MG63 (cell line): ENCODE data around the gene ARHGEF18. TPM values are rescaled to one million over a fixed set of nuclear protein-coding genes. Genes with fewer than 3 reads are reported as not detected.
"Not testable (repeated sequence)": the region's sequence is repeated elsewhere in the genome, so short reads cannot be mapped to it uniquely, and the experiment has no call there.

ENCODE experiments used
- DNase-seq: peaks from one replicate; pipeline ENCODE4 v3.0.0-alpha.2; 2020
- H3K27me3 ChIP-seq: fragments of 250-450 bp; sonication (Bioruptor Pico); 2 replicates; pipeline ENCODE4 v1.5.1; 2020; ENCODE audit warnings: mild to moderate bottlenecking, moderate library complexity
- H3K36me3 ChIP-seq: fragments of 250-450 bp; sonication (Bioruptor Pico); 2 replicates; pipeline ENCODE4 v1.5.1; 2020; ENCODE audit warnings: mild to moderate bottlenecking, moderate library complexity
- H3K4me3 ChIP-seq: fragments of 250-450 bp; sonication (Bioruptor Pico); 2 replicates; pipeline ENCODE4 v1.5.1; 2020; ENCODE audit warnings: mild to moderate bottlenecking, moderate library complexity
- H3K9me3 ChIP-seq: fragments of 250-450 bp; sonication (Bioruptor Pico); 2 replicates; pipeline ENCODE4 v1.5.1; 2020; ENCODE audit warnings: mild to moderate bottlenecking, moderate library complexity
- total RNA-seq: library from RNA; depleted of rRNA; stranded (reverse); fragments of >200 nt; shearing (Covaris generic); gene quantifications from 2 replicates; pipeline ENCODE4 v1.2.3, GENCODE V29; 2014; ENCODE audit warnings: low replicate concordance

Gene ARHGEF18
- total RNA-seq, 1 experiment from 2014 or later: 39.0 TPM

DNA sequence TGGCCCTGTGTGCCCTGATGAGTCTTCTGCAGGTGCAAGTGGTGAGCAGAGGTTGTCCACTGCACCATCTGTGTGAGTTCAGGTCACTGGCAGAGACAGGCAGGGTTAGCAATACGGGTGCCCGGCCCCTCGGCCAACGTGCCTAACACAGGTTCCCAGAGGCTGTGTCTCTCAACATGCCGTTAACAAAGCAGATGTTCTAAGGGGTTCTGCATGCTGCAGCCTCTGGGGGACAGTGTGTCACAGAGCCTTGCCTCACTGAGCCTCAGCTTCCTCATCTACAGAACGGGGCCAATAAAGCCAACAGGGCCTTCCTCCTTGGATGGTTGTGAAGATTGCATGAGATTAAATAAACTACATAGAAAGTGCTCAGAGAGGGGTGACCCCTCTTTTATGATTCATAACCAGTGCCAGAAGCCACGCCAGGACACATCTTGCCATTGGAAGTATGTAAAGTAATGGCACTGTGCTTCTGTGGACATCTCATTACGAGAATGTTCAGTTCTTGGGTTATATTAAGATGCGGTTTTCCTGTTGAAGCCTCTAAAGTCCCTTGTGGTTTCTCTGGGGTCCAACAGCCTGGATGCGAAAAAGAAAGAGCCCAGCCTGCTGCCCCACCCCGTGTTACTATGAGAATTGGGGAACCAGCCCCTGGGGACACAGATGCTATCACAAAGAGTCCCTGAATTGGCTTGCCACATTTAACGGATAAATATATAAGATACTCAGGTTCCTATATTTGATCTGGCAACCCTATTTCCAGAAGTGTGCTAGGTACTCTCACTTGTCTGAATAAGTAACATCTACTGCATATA is 11.2 kb upstream of the ARHGEF18 start:
- DNase-seq: no peak
- Histone ChIP-seq H3K36me3 (no peaks in the 10 kb centered on the region), H3K4me3 (no peak overlapping the region), H3K27me3 (peaks cover 12% of the 10 kb centered on the region), H3K9me3 (no peaks in the 10 kb centered on the region)

DNA sequence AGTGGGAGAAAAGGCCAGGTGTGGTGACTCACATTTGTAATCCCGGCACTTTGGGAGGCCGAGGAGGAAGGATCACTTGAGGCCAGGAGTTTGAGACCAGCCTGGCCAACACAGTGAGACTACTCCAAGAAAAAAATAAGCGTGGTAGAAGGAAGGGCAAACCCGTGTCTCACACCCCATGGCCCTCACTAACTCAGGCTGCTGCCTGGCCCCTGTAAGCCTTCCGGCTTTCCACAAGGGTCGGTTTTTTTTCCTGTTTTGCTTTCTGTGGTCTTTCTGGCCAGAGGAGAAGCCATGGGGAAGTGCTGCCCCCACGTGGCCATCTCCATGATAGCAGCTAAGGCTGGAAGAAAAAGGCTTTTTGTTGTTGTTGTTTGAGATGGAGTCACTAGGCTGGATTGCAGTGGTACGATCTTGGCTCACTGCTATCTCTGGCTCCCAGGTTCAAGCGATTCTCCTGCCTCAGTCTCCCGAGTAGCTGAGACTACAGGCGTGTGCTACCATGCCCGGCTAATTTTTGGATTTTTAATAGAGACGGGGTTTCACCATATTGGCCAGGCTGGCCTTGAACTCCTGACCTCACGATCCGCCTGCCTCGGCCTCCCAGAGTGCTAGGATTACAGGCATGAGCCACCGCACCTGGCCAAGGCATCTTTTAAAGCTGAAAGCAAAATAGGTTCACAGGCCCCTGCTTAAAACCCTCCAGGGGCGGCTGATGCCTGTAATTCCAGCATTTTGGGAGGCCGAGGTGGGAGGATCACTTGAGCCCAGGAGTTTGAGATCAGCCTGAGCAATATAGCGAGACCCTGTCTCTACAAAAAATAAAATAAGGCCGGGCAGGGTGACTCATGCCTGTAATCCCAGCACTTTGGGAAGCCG is 7.5 kb upstream of the ARHGEF18 start:
- H3K4me3 ChIP-seq: no peak overlapping the region
- peaks cover 27% of the 10 kb centered on the region for H3K27me3 ChIP-seq
- no peaks in the 10 kb centered on the region for H3K9me3 ChIP-seq
- DNase-seq: peak; percentile 70
- no peaks in the 10 kb centered on the region for H3K36me3 ChIP-seq

DNA sequence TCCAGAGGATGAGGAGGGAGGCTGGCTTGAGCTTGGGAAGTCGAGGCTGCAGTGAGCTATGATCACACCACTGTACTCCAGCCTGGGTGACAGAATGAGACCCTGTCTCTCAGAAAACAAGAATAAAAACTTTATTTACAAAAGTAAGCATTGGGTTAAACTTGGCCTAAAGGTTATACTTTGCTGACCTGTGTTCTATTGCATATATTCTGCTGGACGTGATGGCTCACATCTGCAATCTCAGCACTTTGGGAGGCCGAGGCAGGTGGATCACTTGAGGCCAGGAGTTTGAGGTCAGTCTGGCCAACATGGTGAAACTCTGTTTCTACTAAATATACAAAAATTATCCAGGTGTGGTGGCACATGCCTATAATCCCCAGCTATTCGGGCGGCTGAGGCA is 6.6 kb upstream of the ARHGEF18 start:
- Histone ChIP-seq H3K27me3 (peaks cover 35% of the 10 kb centered on the region), H3K4me3 (no peak overlapping the region), H3K36me3 (no peaks in the 10 kb centered on the region), H3K9me3 (no peaks in the 10 kb centered on the region)
- no peak for DNase-seq

DNA sequence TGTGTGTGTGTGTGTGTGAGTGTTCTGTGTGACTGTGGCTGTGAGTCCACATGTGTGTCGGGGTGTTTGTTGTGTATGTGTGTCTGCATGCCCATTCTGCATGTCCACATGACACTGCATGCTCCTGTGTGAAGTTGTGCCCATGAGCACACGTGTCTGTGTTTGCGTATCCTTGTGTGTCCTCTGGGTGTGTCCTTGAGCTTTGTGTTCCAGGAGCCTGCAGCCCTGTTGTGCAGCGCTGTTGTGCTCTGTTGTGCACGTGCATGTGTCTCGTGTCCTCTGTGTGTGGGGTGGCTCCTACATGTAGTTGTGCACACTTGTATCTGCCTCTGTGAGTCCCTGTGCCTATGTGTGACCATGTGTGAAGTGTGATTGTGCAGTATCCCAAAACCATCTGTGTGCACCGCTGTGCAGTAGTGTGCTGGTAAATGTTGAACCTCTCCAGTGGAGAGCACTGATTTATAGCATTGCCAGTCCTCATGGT is 2.2 kb upstream of the ARHGEF18 start:
- Histone ChIP-seq H3K36me3 (no peaks in the 10 kb centered on the region), H3K27me3 (peaks cover 23% of the 10 kb centered on the region), H3K9me3 (no peaks in the 10 kb centered on the region), H3K4me3 (no peak overlapping the region)
- DNase-seq: no peak

DNA sequence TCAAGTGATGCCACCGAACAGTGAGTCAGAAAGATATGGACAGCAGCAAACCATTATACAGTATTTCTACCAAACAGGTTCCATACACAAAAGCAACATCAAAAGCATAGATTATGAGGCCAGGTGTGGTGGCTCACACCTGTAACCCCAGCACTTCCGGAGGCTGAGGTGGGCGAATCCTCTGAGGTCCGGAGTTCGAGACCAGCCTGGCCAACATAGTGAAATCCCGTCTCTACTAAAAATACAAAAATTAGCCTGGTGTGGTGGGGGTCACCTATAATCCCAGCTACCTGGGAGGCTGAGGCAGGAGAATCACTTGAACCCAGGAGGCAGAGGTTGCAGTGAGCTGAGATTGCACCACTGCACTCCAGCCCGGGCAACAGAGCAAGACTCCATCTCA is 1.7 kb upstream of the ARHGEF18 start:
- DNase-seq, H3K36me3 ChIP-seq, H3K4me3 ChIP-seq, H3K9me3 ChIP-seq: not testable (repeated sequence)
- H3K27me3 ChIP-seq: peaks cover 23% of the 10 kb centered on the region

DNA sequence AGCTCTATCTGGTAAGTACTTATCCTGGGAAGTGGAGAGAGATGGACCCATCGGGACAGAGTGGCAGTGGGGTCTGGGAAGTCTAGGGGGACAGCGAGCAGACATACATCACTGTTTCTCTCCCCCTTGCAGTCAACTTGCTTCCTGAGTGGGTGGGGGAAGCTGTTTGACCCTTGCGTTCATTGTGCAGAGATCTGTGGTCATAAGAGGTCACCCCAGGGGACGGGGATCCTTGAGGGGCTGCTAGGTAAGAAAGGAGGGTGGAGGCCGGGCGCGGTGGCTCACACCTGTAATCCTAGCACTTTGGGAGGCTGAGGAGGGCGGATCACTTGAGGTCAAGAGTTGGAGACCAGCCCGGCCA is 474 bp downstream of the ARHGEF18 start:
- Histone ChIP-seq H3K36me3 (no peaks in the 10 kb centered on the region), H3K4me3 (no peak overlapping the region), H3K9me3 (peaks cover 5% of the 10 kb centered on the region), H3K27me3 (peaks cover 17% of the 10 kb centered on the region)
- no peak for DNase-seq

DNA sequence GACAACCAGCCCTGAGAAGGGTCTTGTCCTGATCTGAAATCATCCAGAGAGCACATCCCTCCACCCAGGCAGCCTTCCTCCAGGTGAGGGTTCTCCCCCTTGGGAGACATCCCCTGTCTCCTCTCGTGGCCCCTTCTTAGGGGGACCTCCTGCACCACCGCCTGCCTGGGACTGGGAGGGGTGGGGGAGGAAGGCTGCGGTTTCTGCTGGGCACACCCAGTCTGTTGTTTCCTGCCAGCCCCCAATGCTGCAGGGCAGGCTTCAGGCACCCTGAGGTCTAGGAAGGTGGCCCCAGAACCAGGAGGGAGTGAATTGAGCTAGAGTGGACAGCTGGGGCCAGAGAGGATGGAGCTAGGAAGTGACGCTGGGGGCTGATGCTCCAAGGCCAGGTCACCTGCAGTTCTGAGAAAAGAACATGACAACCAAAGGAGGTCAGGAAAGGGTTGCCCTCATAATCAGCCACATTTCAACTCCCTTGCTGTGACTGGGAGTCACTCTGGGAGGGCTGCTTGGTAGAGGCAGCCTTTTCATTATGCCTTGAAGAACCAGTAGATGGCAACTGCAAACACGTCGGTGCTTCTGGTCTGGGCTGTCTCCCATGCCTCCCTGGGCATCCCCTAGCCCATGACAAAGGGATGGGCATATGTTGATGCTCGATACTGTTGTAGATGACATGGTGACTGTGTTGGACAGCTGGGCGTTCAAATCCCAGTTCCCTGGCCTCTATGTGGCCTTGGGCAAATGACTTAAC is 1.4 kb downstream of the ARHGEF18 start:
- H3K27me3 ChIP-seq: peaks cover 12% of the 10 kb centered on the region
- no peak overlapping the region for H3K4me3 ChIP-seq
- no peak for DNase-seq
- H3K36me3 ChIP-seq: no peaks in the 10 kb centered on the region
- peaks cover 5% of the 10 kb centered on the region for H3K9me3 ChIP-seq

DNA sequence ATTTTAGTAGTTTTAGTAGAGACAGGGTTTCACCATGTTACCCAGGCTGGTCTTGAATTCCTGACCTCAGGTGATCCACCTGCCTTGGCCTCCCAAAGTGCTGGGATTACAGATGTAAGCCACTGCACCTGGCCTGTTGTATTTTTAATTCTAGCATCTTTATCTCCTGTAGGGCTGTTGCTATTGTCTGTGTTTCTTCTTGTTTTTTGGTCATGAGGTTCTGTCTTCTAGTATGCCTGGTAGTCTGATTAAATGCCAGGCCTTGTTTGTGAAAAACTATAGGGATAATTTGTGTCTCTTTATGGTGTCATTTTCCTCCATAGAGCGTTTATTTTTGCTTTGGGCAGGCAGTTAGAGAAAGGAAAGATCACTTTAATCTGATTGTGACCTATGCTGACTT is 3.1 kb downstream of the ARHGEF18 start:
- Histone ChIP-seq H3K9me3 (peaks cover 5% of the 10 kb centered on the region), H3K36me3 (no peaks in the 10 kb centered on the region), H3K27me3 (peaks cover 2% of the 10 kb centered on the region; the same call in 1 of the 2 replicates), H3K4me3 (no peak overlapping the region)
- no peak for DNase-seq

DNA sequence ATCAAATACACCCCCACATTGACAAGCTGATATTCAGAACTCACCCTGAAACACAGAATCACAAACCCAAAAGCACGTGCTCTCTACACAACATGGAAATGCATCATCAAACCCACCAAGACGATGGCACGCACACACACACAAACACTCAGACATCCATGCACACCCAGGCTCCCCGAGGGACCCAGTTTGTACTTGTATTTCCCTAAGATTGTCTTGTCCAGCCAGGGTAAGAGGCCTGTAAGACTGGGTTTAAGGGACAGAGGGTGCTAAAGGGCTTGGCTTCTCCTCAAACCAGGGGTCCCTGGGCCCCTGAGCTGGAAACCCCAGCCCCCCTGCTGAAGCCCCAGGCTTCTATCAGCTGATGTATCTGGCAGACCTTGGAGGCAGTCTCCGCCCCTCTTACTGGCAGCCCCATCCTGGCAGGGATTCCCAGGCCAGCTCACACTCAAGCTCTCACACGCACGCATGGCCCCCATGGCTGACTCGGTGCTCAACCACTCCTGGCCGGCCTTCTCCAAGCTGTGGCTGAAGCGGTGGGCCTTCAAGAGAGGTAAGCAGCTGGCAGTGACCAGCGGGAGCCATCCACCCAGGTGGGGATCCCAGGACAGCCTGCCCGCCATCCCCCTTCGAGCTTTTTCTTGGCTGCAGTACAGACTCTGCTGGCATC is 6.5 kb downstream of the ARHGEF18 start:
- H3K4me3 ChIP-seq: peak overlapping the region; percentile 17; the same call in 1 of the 2 replicates
- no peaks in the 10 kb centered on the region for H3K36me3 ChIP-seq
- H3K9me3 ChIP-seq: peaks cover 5% of the 10 kb centered on the region
- DNase-seq: peak; percentile 91
- H3K27me3 ChIP-seq: no peaks in the 10 kb centered on the region

DNA sequence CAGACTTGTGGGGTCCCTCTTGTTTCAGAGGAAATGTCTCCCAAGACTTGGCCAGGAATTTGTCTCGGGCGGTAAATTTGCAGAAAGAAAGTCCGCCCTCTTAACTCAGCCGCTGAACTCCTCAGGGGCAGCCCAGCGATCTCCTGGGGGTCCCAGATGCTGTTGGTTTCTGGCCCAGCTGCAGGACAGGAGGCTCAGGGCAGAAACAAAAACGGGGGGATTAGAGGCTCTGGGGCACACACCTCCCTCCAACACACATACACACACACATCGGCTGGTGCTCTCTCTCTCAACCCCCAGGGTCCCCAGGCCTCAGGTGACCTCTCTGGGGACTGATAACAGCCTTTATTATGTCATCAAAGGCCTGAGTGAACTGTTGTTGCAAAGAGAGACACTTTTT is 7.1 kb downstream of the ARHGEF18 start:
- Histone ChIP-seq H3K9me3 (peaks cover 5% of the 10 kb centered on the region), H3K4me3 (no peak overlapping the region; the same call in 1 of the 2 replicates), H3K36me3 (no peaks in the 10 kb centered on the region), H3K27me3 (no peaks in the 10 kb centered on the region)
- DNase-seq: no peak

DNA sequence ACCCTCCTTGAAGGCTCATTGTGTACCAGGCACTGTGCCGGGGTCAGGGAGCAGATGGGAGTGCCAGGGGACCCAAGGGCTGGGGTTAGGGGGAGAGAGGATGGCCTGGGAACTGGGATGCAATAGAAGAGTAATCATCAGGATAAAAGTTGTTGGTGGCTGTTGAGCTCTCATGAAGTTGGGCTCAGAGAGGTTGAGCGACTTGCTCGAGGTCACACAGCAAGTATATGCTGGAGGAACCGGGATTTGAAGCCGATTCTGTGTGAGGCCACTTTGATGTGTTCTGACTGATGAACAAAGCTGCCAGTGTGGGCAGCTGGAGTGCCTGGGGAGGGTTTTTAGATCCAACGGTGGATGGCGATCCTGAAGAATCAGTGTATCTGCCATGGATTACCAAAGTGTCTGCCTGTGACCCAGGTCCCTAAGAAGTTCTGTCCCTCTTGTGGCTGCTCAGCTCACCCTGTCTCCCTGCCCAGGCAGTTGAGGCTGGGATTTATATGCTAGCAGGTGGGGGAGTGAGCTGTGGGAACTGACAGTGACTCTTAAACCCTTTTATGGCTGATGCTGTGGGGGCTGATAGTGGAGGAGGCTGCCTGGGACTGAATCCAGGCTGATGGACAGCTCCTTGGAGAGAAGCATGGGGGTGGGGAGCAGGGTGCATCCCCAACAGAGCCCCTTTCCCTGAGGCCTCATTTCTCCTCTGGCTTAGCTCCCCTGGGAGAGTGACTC is 8.3 kb downstream of the ARHGEF18 start:
- no peaks in the 10 kb centered on the region for H3K27me3 ChIP-seq
- no peak for DNase-seq
- no peaks in the 10 kb centered on the region for H3K36me3 ChIP-seq
- H3K4me3 ChIP-seq: no peak overlapping the region
- peaks cover 2% of the 10 kb centered on the region for H3K9me3 ChIP-seq

DNA sequence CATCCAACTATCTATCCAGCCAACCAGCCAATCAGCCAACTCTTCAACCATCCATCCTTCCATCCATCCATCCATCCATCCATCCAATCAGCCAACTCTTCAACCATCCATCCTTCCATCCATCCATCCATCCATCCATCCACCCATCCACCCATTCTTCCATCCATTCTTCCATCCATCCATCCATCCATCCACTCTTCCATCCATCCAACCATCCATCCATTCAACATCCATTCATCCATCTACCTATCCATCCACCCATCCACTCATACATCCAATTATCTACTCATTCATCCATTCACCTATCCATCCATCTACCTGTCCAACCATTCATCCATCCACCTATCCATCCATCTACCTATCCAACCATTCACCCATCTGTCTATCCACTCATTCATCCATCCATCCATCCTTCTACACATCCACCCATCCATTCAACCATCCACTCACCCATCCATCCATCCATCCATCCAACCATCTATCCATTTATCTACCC is 9.4 kb downstream of the ARHGEF18 start:
- Histone ChIP-seq H3K4me3 (no peak overlapping the region), H3K9me3 (no peaks in the 10 kb centered on the region), H3K36me3 (no peaks in the 10 kb centered on the region), H3K27me3 (peaks cover 2% of the 10 kb centered on the region; the same call in 1 of the 2 replicates)
- no peak for DNase-seq

DNA sequence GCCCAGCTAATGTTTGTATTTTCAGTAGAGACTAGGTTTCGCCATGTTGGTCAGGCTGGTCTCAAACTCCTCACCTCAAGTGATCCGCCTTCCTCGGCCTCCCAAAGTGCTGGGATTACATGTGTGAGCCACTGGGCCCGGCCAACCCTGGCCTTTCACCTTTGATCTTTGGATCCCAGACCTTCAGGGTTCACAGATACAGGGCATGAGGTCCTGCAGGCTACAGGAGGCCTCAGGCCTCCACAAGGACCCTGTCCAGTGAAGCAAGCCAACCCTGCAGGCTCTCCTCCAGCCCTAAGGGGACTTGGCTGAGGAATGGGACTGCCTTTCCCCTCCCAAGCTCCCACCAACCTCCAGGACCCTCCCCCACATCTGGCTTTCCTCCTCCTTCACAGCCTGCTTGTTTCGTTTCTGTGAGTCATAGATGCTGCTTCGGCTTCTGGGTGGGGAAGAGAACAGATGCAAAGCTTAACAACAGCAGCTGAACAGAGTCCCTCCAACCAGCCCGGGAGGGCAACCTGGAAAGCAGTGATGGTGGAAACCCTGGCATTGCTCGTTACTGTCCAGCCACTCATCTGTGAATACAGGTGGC is 11.8 kb downstream of the ARHGEF18 start:
- peak; percentile 46 for DNase-seq
- Histone ChIP-seq H3K4me3 (no peak overlapping the region), H3K36me3 (no peaks in the 10 kb centered on the region), H3K9me3 (no peaks in the 10 kb centered on the region), H3K27me3 (peaks cover 2% of the 10 kb centered on the region; the same call in 1 of the 2 replicates)

DNA sequence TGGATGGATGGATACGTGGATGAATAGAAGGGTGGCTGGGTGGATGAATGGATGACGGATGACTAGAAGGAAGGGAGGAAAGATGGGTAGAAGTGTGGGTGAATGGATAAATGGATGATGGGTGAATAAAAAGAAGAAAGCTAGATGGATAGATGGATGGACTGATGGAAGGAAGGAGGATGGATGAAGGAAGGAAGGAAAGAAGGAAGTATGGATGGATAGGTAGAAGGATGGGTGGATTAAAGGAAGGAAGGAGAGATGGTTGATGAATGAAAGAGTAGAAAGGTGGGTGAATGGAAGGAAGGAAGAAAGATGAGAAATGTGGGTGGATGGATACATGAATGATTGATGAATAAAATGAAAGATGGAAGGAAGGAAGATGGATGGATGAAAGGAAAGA is 14.5 kb downstream of the ARHGEF18 start:
- H3K4me3 ChIP-seq: no peak overlapping the region

DNA sequence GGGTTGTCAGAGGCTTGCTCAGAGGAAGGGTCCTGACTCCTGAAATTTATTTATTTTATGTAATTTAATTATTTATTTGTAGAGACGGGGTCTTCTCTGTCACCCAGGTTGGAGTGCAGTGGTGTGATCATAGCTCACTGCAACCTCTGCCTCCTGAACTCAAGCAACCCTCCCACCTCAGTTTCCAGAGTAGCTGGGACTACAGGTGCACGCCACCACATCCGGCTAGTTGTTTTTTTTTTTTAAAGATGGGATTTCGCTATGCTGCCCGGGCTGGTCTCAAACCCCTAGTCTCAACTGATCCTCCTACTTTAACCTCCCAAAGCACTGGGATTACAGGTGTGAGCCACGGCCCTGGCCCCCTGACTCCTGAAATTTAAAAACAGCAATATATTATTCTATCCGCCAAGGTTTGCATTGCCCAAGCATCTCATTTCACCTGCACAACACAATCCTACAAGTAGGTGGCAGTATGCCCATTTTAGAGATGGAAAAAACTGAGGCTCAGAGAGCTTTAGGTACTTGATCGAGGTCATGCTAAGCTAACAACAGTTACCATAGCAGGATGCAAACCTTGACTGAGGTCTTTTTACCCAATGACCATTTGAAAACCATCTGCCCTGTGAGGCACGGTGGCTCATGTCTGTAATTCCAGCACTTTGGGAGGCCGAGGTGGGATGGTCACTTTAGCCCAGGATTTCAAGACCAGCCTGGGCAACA is 18.1 kb downstream of the ARHGEF18 start:
- no peaks in the 10 kb centered on the region for H3K9me3 ChIP-seq
- no peak overlapping the region for H3K4me3 ChIP-seq
- no peak for DNase-seq
- no peaks in the 10 kb centered on the region for H3K36me3 ChIP-seq
- H3K27me3 ChIP-seq: peaks cover 2% of the 10 kb centered on the region; the same call in 1 of the 2 replicates

More for the DNA sequence above, 14.5 kb downstream of the ARHGEF18 start:
- H3K9me3 ChIP-seq: no peaks in the 10 kb centered on the region
- no peak for DNase-seq
- peaks cover 2% of the 10 kb centered on the region; the same call in 1 of the 2 replicates for H3K27me3 ChIP-seq
- H3K36me3 ChIP-seq: no peaks in the 10 kb centered on the region
